Thyroid gland (tissue), 4 donors: Measurements from ENCODE around the gene PPP1R1B.

Source experiments
- CTCF ChIP-seq, 6 experiments: fragments of 200-600 bp in 3 of 6; fragments of 450-650 bp in 3 of 6; sonication (generic) in 3 of 6; IDR thresholded peaks; one replicate each; pipeline ENCODE4 v1.5.1; 2016 to 2019; ENCODE audit warnings: antibody characterized with exemption in 6 of 6, mild to moderate bottlenecking in 2 of 6, inconsistent platforms in 1 of 6, moderate library complexity in 1 of 6
- POLR2A ChIP-seq, 2 donors: fragments of 450-650 bp; IDR thresholded peaks; one replicate each; pipeline ENCODE4 v1.6.1; 2017; ENCODE audit warnings: antibody characterized with exemption in 2 of 2, mild to moderate bottlenecking in 2 of 2, moderate library complexity in 1 of 2

- TF ChIP-seq CTCF (IDR thresholded peaks at IDR 0.05) (no peak), POLR2A (IDR thresholded peaks at IDR 0.05) (no peak)
Observed at GRCh38 chr17:39663340-39663687, 36.6 kb downstream of the PPP1R1B start.
